ENCODE measurements around the gene NRXN3.

The NRXN3 gene

GRCh38 chr14:79421811-79422210 lies 1251.6 kb downstream of the NRXN3 start:
- in situ Hi-C loops (cut with MboI; ENCODE audit: low sequenced_read_pairs), result no loop called here

GRCh38 chr14:79424462-79424861 lies 1254.3 kb downstream of the NRXN3 start:
- in situ Hi-C loops (cut with MboI; ENCODE audit: low sequenced_read_pairs), result no loop called here

- in situ Hi-C loops (cut with MboI; ENCODE audit: low sequenced_read_pairs), result no loop called here
Measured at GRCh38 chr14:79426103-79426755, 1256.1 kb downstream of the NRXN3 start.

- in situ Hi-C loops (cut with MboI; ENCODE audit: low sequenced_read_pairs), result no loop called here
Measured at GRCh38 chr14:79432640-79433039, 1262.5 kb downstream of the NRXN3 start.

GRCh38 chr14:79436335-79436734 lies 1266.2 kb downstream of the NRXN3 start:
- in situ Hi-C loops (cut with MboI; ENCODE audit: low sequenced_read_pairs), result no loop called here

- in situ Hi-C loops (cut with MboI; ENCODE audit: low sequenced_read_pairs), result no loop called here
Measured at GRCh38 chr14:79437951-79438350, 1267.8 kb downstream of the NRXN3 start.

GRCh38 chr14:79438696-79439342 lies 1268.6 kb downstream of the NRXN3 start:
- in situ Hi-C loops (cut with MboI; ENCODE audit: low sequenced_read_pairs), result no loop called here

- in situ Hi-C loops (cut with MboI; ENCODE audit: low sequenced_read_pairs), result no loop called here
Measured at GRCh38 chr14:79442786-79443185, 1272.6 kb downstream of the NRXN3 start.

- in situ Hi-C loops (cut with MboI; ENCODE audit: low sequenced_read_pairs), result no loop called here
Measured at GRCh38 chr14:79443602-79444001, 1273.4 kb downstream of the NRXN3 start.

GRCh38 chr14:79448960-79449359 lies 1278.8 kb downstream of the NRXN3 start:
- in situ Hi-C loops (cut with MboI; ENCODE audit: low sequenced_read_pairs), result no loop called here

- in situ Hi-C loops (cut with MboI; ENCODE audit: low sequenced_read_pairs), result no loop called here
Measured at GRCh38 chr14:79451601-79452000, 1281.4 kb downstream of the NRXN3 start.

GRCh38 chr14:79453276-79453675 lies 1283.1 kb downstream of the NRXN3 start:
- in situ Hi-C loops (cut with MboI; ENCODE audit: low sequenced_read_pairs), result no loop called here

- in situ Hi-C loops (cut with MboI; ENCODE audit: low sequenced_read_pairs), result no loop called here
Measured at GRCh38 chr14:79464468-79464867, 1294.3 kb downstream of the NRXN3 start.

- in situ Hi-C loops (cut with MboI; ENCODE audit: low sequenced_read_pairs), result no loop called here
Measured at GRCh38 chr14:79465651-79466050, 1295.5 kb downstream of the NRXN3 start.

GRCh38 chr14:79466938-79467527 lies 1296.9 kb downstream of the NRXN3 start:
- in situ Hi-C loops (cut with MboI; ENCODE audit: low sequenced_read_pairs), result no loop called here

- in situ Hi-C loops (cut with MboI; ENCODE audit: low sequenced_read_pairs), result no loop called here
Measured at GRCh38 chr14:79467835-79468234, 1297.7 kb downstream of the NRXN3 start.

GRCh38 chr14:79468486-79468885 lies 1298.3 kb downstream of the NRXN3 start:
- in situ Hi-C loops (cut with MboI; ENCODE audit: low sequenced_read_pairs), result no loop called here

GRCh38 chr14:79473651-79474050 lies 1303.5 kb downstream of the NRXN3 start:
- in situ Hi-C loops (cut with MboI; ENCODE audit: low sequenced_read_pairs), result no loop called here

- in situ Hi-C loops (cut with MboI; ENCODE audit: low sequenced_read_pairs), result no loop called here
Measured at GRCh38 chr14:79475887-79476532, 1305.8 kb downstream of the NRXN3 start.

- in situ Hi-C loops (cut with MboI; ENCODE audit: low sequenced_read_pairs), result no loop called here
Measured at GRCh38 chr14:79476552-79476951, 1306.4 kb downstream of the NRXN3 start.

GRCh38 chr14:79480212-79480611 lies 1310.0 kb downstream of the NRXN3 start:
- in situ Hi-C loops (cut with MboI; ENCODE audit: low sequenced_read_pairs), result no loop called here

GRCh38 chr14:79482825-79483224 lies 1312.7 kb downstream of the NRXN3 start:
- in situ Hi-C loops (cut with MboI; ENCODE audit: low sequenced_read_pairs), result no loop called here

Measured in HL-60/S4 treated with retinoic acid at 250 ng/mL for 4 days and 3 days (cell line).